Neural progenitor cell (in vitro differentiated cells): ENCODE data around the gene RBM10. TPM values are rescaled to one million over a fixed set of nuclear protein-coding genes. Genes with fewer than 3 reads are reported as not detected.

ENCODE experiments used
- DNase-seq: peaks from one replicate; pipeline ENCODE4 v3.0.0-alpha.2; 2016; ENCODE audit warnings: low spot score
- H2AFZ ChIP-seq: fragments of 200-600 bp; sonication (generic); replicated peaks from 2 replicates; pipeline ENCODE4 v1.6.1; 2016; ENCODE audit warnings: antibody characterized with exemption
- H3F3A ChIP-seq: fragments of 200-600 bp; sonication (generic); 2 replicates; pipeline ENCODE4 v1.6.1; 2016; ENCODE audit warnings: antibody characterized with exemption, low read depth
- H3K27ac ChIP-seq: fragments of 200-600 bp; sonication (generic); 2 replicates; pipeline ENCODE4 v1.5.1; 2016; ENCODE audit warnings: mild to moderate bottlenecking
- H3K27me3 ChIP-seq: fragments of 200-600 bp; sonication (generic); 2 replicates; pipeline ENCODE4 v1.6.1; 2016; ENCODE audit warnings: mild to moderate bottlenecking, moderate library complexity
- H3K36me3 ChIP-seq: fragments of 200-600 bp; sonication (generic); 2 replicates; pipeline ENCODE4 v1.5.1; 2016
- H3K4me1 ChIP-seq: fragments of 200-600 bp; sonication (generic); 2 replicates; pipeline ENCODE4 v1.6.1; 2016; ENCODE audit warnings: mixed run types
- H3K4me2 ChIP-seq: fragments of 200-600 bp; sonication (generic); 2 replicates; pipeline ENCODE4 v1.6.1; 2016
- H3K4me3 ChIP-seq: fragments of 200-600 bp; sonication (generic); 2 replicates; pipeline ENCODE4 v1.5.1; 2016
- H3K79me2 ChIP-seq: fragments of 200-600 bp; sonication (generic); 2 replicates; pipeline ENCODE4 v1.6.1; 2016; ENCODE audit warnings: low read depth
- H3K9ac ChIP-seq: fragments of 200-600 bp; sonication (generic); 2 replicates; pipeline ENCODE4 v1.6.1; 2016
- H3K9me3 ChIP-seq: fragments of 200-600 bp; sonication (generic); 2 replicates; pipeline ENCODE4 v1.5.1; 2016; ENCODE audit warnings: low read depth
- H4K20me1 ChIP-seq: fragments of 200-600 bp; sonication (generic); 2 replicates; pipeline ENCODE4 v1.6.1; 2016; ENCODE audit warnings: low read depth
- H3K27ac Mint-ChIP-seq: 3 replicates; pipeline ENCODE4 v1.8.0; 2021; ENCODE audit warnings: mixed read lengths
- H3K27me3 Mint-ChIP-seq: 2 replicates; pipeline ENCODE4 v1.8.0; 2022; ENCODE audit warnings: low read depth, mild to moderate bottlenecking, inconsistent platforms, moderate library complexity, mixed read lengths; ENCODE audit not compliant: insufficient read depth
- H3K36me3 Mint-ChIP-seq: 3 replicates; pipeline ENCODE4 v1.8.0; 2021; ENCODE audit warnings: mixed read lengths
- H3K4me1 Mint-ChIP-seq: 3 replicates; pipeline ENCODE4 v1.8.0; 2021; ENCODE audit warnings: mixed read lengths
- H3K4me3 Mint-ChIP-seq: 3 replicates; pipeline ENCODE4 v1.8.0; 2021; ENCODE audit warnings: mild to moderate bottlenecking, moderate library complexity, mixed read lengths
- H3K9me3 Mint-ChIP-seq: 3 replicates; pipeline ENCODE4 v1.8.0; 2020; ENCODE audit warnings: mixed read lengths
- EZH2 ChIP-seq: fragments of 200-600 bp; sonication (generic); IDR thresholded peaks from 2 replicates; pipeline ENCODE4 v1.6.1; 2017; ENCODE audit warnings: antibody characterized with exemption, mild to moderate bottlenecking, moderate library complexity
- EZH2phosphoT487 ChIP-seq: fragments of 200-600 bp; sonication (generic); IDR thresholded peaks from 2 replicates; pipeline ENCODE4 v1.6.1; 2017; ENCODE audit warnings: antibody characterized with exemption
- total RNA-seq: library from RNA; depleted of rRNA; stranded (reverse); fragments of >200 nt; gene quantifications from 2 replicates; pipeline ENCODE4 v1.2.3, GENCODE V29; 2015; ENCODE audit warnings: low replicate concordance
- TF ChIP-seq, protein P1 (sequence below): fragments of 200-600 bp; sonication (generic); IDR thresholded peaks from 2 replicates; pipeline ENCODE4 v1.5.1; 2017; ENCODE audit warnings: antibody characterized with exemption, mild to moderate bottlenecking

RBM10 gene
- total RNA-seq, 1 donor from 2014 or later: 26.5 TPM

DNA sequence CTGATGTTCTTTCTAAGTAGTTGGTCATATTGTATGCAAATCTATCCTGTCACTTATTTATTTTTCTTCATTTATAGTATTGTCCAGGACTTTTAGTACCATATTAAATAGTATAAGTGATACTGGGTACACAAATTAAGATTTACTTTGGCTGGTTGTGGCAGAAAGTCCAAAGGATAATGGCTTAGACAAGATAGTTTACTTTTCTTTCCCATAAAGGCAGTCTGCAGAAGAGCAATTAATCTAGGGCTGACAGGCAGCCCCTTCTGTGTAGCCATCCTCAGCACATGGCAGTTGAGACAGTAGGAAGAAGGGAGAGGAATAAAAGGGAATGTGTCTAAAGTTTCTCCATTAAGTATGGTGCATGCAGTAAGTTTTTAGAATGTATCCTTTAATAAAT, 6.4 kb downstream of the RBM10 start:
- H3K27me3 ChIP-seq: no peaks in the 10 kb centered on the region
- no peak overlapping the region for H3K4me2 ChIP-seq
- Mint-ChIP-seq H3K4me1 (no peaks in the 10 kb centered on the region), H3K4me3 (no peak overlapping the region), H3K9me3 (peaks cover 23% of the 10 kb centered on the region), H3K36me3 (peaks cover 35% of the 10 kb centered on the region), H3K27me3 (no peaks in the 10 kb centered on the region), H3K27ac (no peak overlapping the region)
- no peaks in the 10 kb centered on the region for H3K9me3 ChIP-seq
- DNase-seq: no peak
- H3K4me3 ChIP-seq: no peak overlapping the region
- peaks cover 20% of the 10 kb centered on the region for H4K20me1 ChIP-seq
- H3K27ac ChIP-seq: no peak overlapping the region
- peaks cover 98% of the 10 kb centered on the region for H3K79me2 ChIP-seq
- no peaks in the 10 kb centered on the region for H3K4me1 ChIP-seq
- H3K9ac ChIP-seq: no peak overlapping the region
- no peak overlapping the region for H2AFZ ChIP-seq
- TF ChIP-seq EZH2 (no peak), EZH2phosphoT487 (no peak)
- TF ChIP-seq, protein P1, sequence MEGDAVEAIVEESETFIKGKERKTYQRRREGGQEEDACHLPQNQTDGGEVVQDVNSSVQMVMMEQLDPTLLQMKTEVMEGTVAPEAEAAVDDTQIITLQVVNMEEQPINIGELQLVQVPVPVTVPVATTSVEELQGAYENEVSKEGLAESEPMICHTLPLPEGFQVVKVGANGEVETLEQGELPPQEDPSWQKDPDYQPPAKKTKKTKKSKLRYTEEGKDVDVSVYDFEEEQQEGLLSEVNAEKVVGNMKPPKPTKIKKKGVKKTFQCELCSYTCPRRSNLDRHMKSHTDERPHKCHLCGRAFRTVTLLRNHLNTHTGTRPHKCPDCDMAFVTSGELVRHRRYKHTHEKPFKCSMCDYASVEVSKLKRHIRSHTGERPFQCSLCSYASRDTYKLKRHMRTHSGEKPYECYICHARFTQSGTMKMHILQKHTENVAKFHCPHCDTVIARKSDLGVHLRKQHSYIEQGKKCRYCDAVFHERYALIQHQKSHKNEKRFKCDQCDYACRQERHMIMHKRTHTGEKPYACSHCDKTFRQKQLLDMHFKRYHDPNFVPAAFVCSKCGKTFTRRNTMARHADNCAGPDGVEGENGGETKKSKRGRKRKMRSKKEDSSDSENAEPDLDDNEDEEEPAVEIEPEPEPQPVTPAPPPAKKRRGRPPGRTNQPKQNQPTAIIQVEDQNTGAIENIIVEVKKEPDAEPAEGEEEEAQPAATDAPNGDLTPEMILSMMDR: no peak
- H3K36me3 ChIP-seq: no peaks in the 10 kb centered on the region
- no peaks in the 10 kb centered on the region for H3F3A ChIP-seq

DNA sequence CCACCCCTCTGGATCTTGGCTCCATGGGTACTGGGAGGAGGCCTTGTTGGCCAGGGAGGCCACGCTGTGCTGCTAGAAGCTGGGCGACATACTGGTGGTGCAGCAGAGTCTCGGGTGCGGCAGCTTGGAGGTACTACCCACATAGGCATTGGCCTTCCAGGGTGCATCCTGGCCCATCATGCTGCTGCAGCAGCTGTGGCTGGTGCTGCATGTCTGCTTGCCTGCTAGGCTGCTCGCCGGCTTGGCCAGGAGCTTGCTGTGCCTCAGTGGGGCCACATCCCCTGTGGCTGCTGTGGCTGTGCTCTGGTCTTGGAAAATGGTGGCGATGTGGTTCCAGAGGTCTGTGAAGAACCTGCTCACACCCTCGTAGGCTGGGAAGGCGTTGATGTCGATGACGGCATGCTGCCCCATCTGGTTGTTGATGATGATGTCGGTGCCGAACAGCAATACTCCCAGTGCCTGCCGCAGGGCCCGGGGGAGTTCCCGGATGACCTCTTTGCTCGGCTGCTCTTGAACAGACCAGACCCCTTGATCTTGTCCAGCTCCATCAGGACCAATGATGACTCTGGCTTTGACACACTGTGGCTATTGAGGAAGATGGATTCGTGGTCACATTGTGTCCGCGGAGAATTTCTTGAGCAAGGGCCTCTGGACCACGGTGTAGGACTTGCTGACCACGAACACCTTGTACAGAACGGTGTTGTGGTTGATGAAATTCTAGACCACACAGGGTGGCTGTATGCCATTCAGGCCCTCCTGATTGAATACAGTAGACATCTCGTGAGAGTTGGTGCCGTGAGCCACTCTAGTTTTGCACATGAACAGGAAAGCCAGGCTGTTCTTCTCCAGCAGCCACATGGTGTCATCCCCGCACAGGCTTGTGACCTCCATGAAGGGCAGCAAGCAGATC, 11.8 kb downstream of the RBM10 start:
- no peak overlapping the region for H3K27ac Mint-ChIP-seq
- DNase-seq: no peak
- H3K79me2 ChIP-seq: peaks cover 98% of the 10 kb centered on the region
- no peaks in the 10 kb centered on the region for H3K4me1 ChIP-seq
- TF ChIP-seq EZH2phosphoT487 (no peak), EZH2 (no peak)
- TF ChIP-seq, protein P1: no peak
- no peak overlapping the region for H3K4me2 ChIP-seq
- H3K9me3 ChIP-seq: peaks cover 3% of the 10 kb centered on the region
- no peak overlapping the region for H3K4me3 Mint-ChIP-seq
- H3K4me3 ChIP-seq: no peak overlapping the region
- H3K27ac ChIP-seq: no peak overlapping the region
- peaks cover 8% of the 10 kb centered on the region for H3K27me3 Mint-ChIP-seq
- H3K9ac ChIP-seq: no peak overlapping the region
- peaks cover 2% of the 10 kb centered on the region for H4K20me1 ChIP-seq
- H3K4me1 Mint-ChIP-seq: no peaks in the 10 kb centered on the region
- H3F3A ChIP-seq: no peaks in the 10 kb centered on the region
- H2AFZ ChIP-seq: no peak overlapping the region
- H3K36me3 Mint-ChIP-seq: peaks cover 31% of the 10 kb centered on the region
- H3K9me3 Mint-ChIP-seq: peaks cover 22% of the 10 kb centered on the region
- no peaks in the 10 kb centered on the region for H3K36me3 ChIP-seq
- H3K27me3 ChIP-seq: no peaks in the 10 kb centered on the region

DNA sequence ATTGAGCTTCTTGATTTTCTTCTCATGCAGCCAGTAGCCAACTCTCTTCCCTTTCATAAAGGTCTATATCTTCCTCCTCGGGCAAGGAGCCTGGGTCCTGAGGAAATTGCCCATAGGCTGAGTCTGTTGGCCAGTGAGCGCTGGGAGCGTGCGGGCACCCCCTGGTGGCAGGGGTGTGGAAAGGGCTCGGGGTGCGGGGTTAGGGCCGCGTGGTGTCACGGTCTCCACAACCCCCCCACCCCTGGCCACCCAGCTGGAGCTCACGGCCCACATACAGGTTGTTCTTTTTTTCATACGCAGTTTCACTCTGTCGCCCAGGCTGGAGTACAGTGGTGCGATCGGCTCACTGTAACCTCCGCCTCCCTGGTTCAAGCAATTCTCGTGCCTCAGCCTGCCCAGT, 13.1 kb downstream of the RBM10 start:
- no peaks in the 10 kb centered on the region for H3K4me1 Mint-ChIP-seq
- Histone ChIP-seq H3K27me3 (no peaks in the 10 kb centered on the region), H3K4me2 (no peak overlapping the region), H3K4me1 (no peaks in the 10 kb centered on the region), H2AFZ (no peak overlapping the region), H3K36me3 (no peaks in the 10 kb centered on the region), H3K27ac (no peak overlapping the region), H3K9ac (no peak overlapping the region), H3K79me2 (peaks cover 98% of the 10 kb centered on the region), H3K9me3 (peaks cover 6% of the 10 kb centered on the region), H4K20me1 (peaks cover 2% of the 10 kb centered on the region), H3F3A (no peaks in the 10 kb centered on the region), H3K4me3 (no peak overlapping the region)
- no peak overlapping the region for H3K4me3 Mint-ChIP-seq
- H3K9me3 Mint-ChIP-seq: peaks cover 28% of the 10 kb centered on the region
- no peak overlapping the region for H3K27ac Mint-ChIP-seq
- H3K36me3 Mint-ChIP-seq: peaks cover 39% of the 10 kb centered on the region
- no peak for DNase-seq
- TF ChIP-seq, protein P1: no peak
- TF ChIP-seq EZH2 (no peak), EZH2phosphoT487 (no peak)
- H3K27me3 Mint-ChIP-seq: peaks cover 8% of the 10 kb centered on the region
